Muscle of arm (tissue), 12 donors: Measurements from ENCODE around the gene SRRM1. TPM values are rescaled to one million over a fixed set of nuclear protein-coding genes. Genes with fewer than 3 reads are reported as not detected.
"Not testable (repeated sequence)": the region's sequence is repeated elsewhere in the genome, so short reads cannot be mapped to it uniquely, and the experiment has no call there.

Source experiments
- DNase-seq: peaks from one replicate; pipeline ENCODE4 v3.0.0-alpha.2; 2013
- polyA plus RNA-seq, 12 donors: library from polyadenylated mRNA; unstranded; fragments of 120-200 nt; gene quantifications; one replicate each; pipeline ENCODE4 v1.2.1, GENCODE V29; 2013; ENCODE audit not compliant: insufficient read length in 12 of 12

SRRM1 gene
- polyA plus RNA-seq, 12 donors: 71.9 to 207 (median 106) TPM; not detected in 1

- DNase-seq: no peak
These were observed 72.6 kb downstream of the SRRM1 start for GRCh38 chr1:24715658-24716057.

GRCh38 chr1:24717887-24718650, 75.0 kb downstream of the SRRM1 start:
- no peak for DNase-seq

GRCh38 chr1:24720152-24720551, 77.0 kb downstream of the SRRM1 start:
- DNase-seq: peak; percentile 69

- no peak for DNase-seq
These were observed 78.4 kb downstream of the SRRM1 start for GRCh38 chr1:24721533-24721932.

- DNase-seq: not testable (repeated sequence)
These were observed 79.3 kb downstream of the SRRM1 start for GRCh38 chr1:24722073-24723035.

Other genes starting within 250 kb of the SRRM1 start
- gene STPG1, start 229.5 kb upstream of the SRRM1 start, polyA plus RNA-seq: 1 to 10 TPM in 10 of 12 donors, not detected in 2; 1.1 to 5.2 (median 1.5) TPM
- 1 to 10 TPM in 11 of 12 donors, not detected in 1; 3.4 to 9.6 (median 5.1) TPM for gene NIPAL3, start 227.5 kb upstream of the SRRM1 start, polyA plus RNA-seq
- gene RCAN3, start 140.5 kb upstream of the SRRM1 start, polyA plus RNA-seq: 10 to 100 TPM in 1 of 12 donors, 1 to 10 TPM in 10, not detected in 1; 1.3 to 30.3 (median 2.0) TPM
- gene NCMAP, start 87.2 kb upstream of the SRRM1 start, polyA plus RNA-seq: under 1 TPM in 6 of 12 donors, not detected in 6; 0.04 to 0.26 (median 0.15) TPM
- gene CLIC4, start 102.1 kb downstream of the SRRM1 start, polyA plus RNA-seq: 100 to 1,000 TPM in 11 of 12 donors, not detected in 1; 130 to 183 (median 165) TPM